ENCODE data around the gene DUSP15.

The DUSP15 gene

DNA sequence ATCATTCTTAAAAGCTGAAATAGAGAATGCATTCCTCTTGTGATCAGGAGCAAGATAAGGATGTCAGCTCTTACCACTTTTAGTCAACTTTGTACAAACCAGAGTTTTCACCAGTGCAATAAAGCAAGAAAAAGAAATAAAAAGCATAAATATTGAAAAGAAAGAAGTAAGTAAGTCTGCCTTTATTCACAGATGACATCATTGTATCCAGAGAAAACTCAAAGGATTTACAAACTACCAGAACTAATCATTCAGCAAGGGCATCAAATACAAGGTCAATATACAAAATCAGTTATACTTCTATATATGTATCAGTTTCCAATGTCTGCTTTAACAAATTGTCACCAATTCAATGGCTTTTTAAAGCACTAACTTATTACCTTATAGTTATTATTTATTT lies 13.5 kb upstream of the DUSP15 start:
- Histone ChIP-seq H3K27me3 (ENCODE audit: low read depth, low read length) (no peaks in the 10 kb centered on the region), H3K27ac (ENCODE audit: low read length) (no peak overlapping the region), H3K4me1 (ENCODE audit: control insufficient read depth in 1 of 2, insufficient read depth in 2 of 2, low read length in 2 of 2) (no peaks in the 10 kb centered on the region), H3K4me3 (ENCODE audit: low read depth in 1 of 2, low read length in 2 of 2) (no peak overlapping the region), H3K36me3 (ENCODE audit: control insufficient read depth in 1 of 2, insufficient read depth in 2 of 2, low read length in 2 of 2) (no peaks in the 10 kb centered on the region), H3K9me3 (ENCODE audit: control insufficient read depth in 1 of 2, low read length in 2 of 2) (no peaks in the 10 kb centered on the region)

DNA sequence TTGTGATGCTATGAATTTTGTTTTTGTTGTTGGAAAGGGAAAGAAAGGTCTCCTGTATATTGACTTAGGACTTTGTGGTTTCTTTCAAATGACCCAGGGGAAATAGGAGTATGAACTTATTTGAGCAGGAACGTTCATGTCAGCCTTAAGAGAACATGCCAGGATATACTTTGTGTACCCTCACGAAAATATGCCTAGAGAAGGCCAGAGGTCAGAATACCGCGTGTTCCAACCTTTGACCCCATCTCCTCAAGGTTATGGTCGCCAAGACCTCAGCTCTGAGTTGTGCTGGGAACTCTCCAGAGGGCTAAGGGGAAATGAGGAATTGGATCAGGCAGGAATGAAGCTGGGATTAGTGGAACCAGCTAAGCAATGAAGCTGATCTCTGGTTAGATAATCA lies 11.6 kb upstream of the DUSP15 start:
- H3K27me3 ChIP-seq (ENCODE audit: low read depth, low read length), result no peaks in the 10 kb centered on the region
- H3K36me3 ChIP-seq (ENCODE audit: control insufficient read depth in 1 of 2, insufficient read depth in 2 of 2, low read length in 2 of 2), result no peaks in the 10 kb centered on the region
- H3K9me3 ChIP-seq (ENCODE audit: control insufficient read depth in 1 of 2, low read length in 2 of 2), result no peaks in the 10 kb centered on the region
- H3K4me3 ChIP-seq (ENCODE audit: low read depth in 1 of 2, low read length in 2 of 2), result no peak overlapping the region
- H3K4me1 ChIP-seq (ENCODE audit: control insufficient read depth in 1 of 2, insufficient read depth in 2 of 2, low read length in 2 of 2), result no peaks in the 10 kb centered on the region
- H3K27ac ChIP-seq (ENCODE audit: low read length), result no peak overlapping the region

DNA sequence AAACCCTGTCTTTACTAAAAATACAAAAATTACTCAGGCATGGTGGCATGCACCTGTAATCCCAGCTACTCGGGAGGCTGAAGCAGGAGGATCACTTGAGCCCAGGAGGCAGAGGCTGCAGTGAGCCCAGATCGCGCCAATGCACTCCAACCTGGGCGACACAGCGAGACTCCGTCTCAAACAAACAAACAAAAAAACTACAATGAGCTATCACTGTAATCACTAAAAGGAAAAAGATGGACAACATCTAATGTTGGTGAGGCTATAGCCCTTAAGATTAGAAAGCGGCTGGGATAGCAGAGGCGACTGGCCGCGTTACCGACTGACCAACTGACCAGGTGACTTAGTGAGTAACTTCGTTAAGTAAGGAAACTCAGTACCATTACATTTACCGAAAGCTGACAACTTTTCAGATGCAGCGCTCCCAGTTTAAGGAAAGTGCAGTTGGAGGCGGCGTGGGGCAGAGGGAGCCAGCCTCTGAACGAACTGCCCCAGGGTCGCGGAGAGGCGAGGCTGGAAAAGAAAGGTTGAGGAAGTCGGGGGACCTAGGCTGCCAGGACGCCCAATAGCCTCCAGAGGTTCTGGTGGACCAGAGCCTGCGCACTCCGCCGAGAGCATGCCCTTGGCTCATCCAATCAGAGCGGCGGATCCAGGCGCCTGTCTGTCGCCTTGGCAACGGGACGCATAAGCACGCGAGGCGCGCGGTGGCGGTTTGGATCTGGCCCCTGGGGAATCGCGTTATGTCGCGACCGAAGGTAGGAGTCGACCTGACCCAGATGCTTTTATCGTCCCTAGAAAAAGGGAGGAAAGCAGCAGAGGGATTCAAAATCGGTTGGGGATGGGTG lies 9.0 kb upstream of the DUSP15 start:
- Histone ChIP-seq H3K4me3 (ENCODE audit: low read depth in 1 of 2, low read length in 2 of 2) (peak overlapping the region; percentile 67 to 75), H3K36me3 (ENCODE audit: control insufficient read depth in 1 of 2, insufficient read depth in 2 of 2, low read length in 2 of 2) (no peaks in the 10 kb centered on the region), H3K27me3 (ENCODE audit: low read depth, low read length) (no peaks in the 10 kb centered on the region), H3K27ac (ENCODE audit: low read length) (peak overlapping the region; percentile 58), H3K9me3 (ENCODE audit: control insufficient read depth in 1 of 2, low read length in 2 of 2) (no peaks in the 10 kb centered on the region), H3K4me1 (ENCODE audit: control insufficient read depth in 1 of 2, insufficient read depth in 2 of 2, low read length in 2 of 2) (no peaks in the 10 kb centered on the region)

GRCh38 chr20:31877684-31878083 lies 7.4 kb upstream of the DUSP15 start:
- Histone ChIP-seq H3K27me3 (ENCODE audit: low read depth, low read length) (no peaks in the 10 kb centered on the region), H3K4me1 (ENCODE audit: control insufficient read depth in 1 of 2, insufficient read depth in 2 of 2, low read length in 2 of 2) (no peaks in the 10 kb centered on the region), H3K9me3 (ENCODE audit: control insufficient read depth in 1 of 2, low read length in 2 of 2) (no peaks in the 10 kb centered on the region), H3K36me3 (ENCODE audit: control insufficient read depth in 1 of 2, insufficient read depth in 2 of 2, low read length in 2 of 2) (no peaks in the 10 kb centered on the region), H3K27ac (ENCODE audit: low read length) (no peak overlapping the region), H3K4me3 (ENCODE audit: low read depth in 1 of 2, low read length in 2 of 2) (no peak overlapping the region)

DNA sequence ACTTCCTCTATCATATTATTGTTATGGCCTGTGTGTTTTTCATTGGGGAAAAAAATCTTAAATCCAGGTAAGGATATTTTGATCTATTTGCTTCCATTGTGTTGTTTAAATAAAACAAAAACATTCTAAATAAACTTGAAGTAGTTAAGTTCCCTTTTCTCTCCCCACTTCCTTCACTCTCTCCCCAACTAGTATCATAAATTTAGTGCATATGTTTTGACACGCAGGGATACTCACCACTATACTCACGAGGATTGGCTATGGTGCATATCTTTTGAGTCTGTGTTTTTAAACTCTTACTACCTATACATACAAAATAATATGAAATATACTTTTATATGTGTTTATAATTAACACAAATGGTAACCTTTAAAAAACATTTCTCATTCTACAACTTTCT lies 5.3 kb upstream of the DUSP15 start:
- Histone ChIP-seq H3K4me3 (ENCODE audit: low read depth in 1 of 2, low read length in 2 of 2) (no peak overlapping the region), H3K36me3 (ENCODE audit: control insufficient read depth in 1 of 2, insufficient read depth in 2 of 2, low read length in 2 of 2) (no peaks in the 10 kb centered on the region), H3K27ac (ENCODE audit: low read length) (no peak overlapping the region), H3K27me3 (ENCODE audit: low read depth, low read length) (peaks cover 4% of the 10 kb centered on the region), H3K4me1 (ENCODE audit: control insufficient read depth in 1 of 2, insufficient read depth in 2 of 2, low read length in 2 of 2) (peaks cover 0 to 2% of the 10 kb centered on the region in 2 donors), H3K9me3 (ENCODE audit: control insufficient read depth in 1 of 2, low read length in 2 of 2) (no peaks in the 10 kb centered on the region)

DNA sequence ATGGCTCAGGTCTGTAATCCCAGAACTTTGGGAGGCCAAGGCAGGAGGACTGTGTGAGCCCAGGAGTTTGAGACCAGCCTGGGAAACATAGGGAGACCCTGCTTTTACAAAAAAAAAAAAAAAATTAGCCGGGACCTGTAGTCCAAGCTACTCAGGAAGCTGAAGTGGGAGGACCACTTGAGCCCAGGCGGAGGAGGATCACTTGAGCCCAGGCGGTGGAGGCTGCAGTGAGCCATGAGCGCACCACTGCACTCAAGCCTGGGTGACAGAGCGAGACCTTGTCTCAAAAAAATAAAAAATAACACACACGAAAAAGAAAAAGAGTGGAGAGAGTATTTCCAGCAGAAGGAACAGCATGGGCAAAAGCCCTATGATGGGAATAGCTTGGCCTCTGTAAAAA lies 2.1 kb upstream of the DUSP15 start:
- H3K9me3 ChIP-seq (ENCODE audit: control insufficient read depth in 1 of 2, low read length in 2 of 2), result no peaks in the 10 kb centered on the region
- H3K27me3 ChIP-seq (ENCODE audit: low read depth, low read length), result peaks cover 11% of the 10 kb centered on the region
- H3K4me1 ChIP-seq (ENCODE audit: control insufficient read depth in 1 of 2, insufficient read depth in 2 of 2, low read length in 2 of 2), result peaks cover 4 to 11% of the 10 kb centered on the region in 2 donors
- no peaks in the 10 kb centered on the region for H3K36me3 ChIP-seq (ENCODE audit: control insufficient read depth in 1 of 2, insufficient read depth in 2 of 2, low read length in 2 of 2)
- no peak overlapping the region for H3K27ac ChIP-seq (ENCODE audit: low read length)
- no peak overlapping the region for H3K4me3 ChIP-seq (ENCODE audit: low read depth in 1 of 2, low read length in 2 of 2)

DNA sequence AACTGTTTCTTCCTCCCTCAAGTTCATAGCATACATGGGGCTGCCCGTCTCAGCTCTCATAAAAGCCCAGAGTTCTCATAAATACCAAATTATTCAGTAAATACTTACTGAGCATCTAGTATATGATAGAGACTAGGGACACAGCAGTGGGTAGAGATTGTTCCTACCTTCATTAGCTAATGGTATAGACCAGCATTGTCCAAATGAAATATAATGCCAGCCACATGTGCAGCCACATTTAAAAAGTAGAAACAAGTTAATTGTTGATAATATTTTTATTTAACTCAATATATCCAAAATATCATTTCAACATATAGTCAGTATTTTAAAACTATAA lies 1.3 kb upstream of the DUSP15 start:
- Histone ChIP-seq H3K4me3 (ENCODE audit: low read depth in 1 of 2, low read length in 2 of 2) (no peak overlapping the region), H3K4me1 (ENCODE audit: control insufficient read depth in 1 of 2, insufficient read depth in 2 of 2, low read length in 2 of 2) (peaks cover 4 to 11% of the 10 kb centered on the region in 2 donors), H3K36me3 (ENCODE audit: control insufficient read depth in 1 of 2, insufficient read depth in 2 of 2, low read length in 2 of 2) (no peaks in the 10 kb centered on the region), H3K27me3 (ENCODE audit: low read depth, low read length) (peaks cover 11% of the 10 kb centered on the region), H3K9me3 (ENCODE audit: control insufficient read depth in 1 of 2, low read length in 2 of 2) (no peaks in the 10 kb centered on the region), H3K27ac (ENCODE audit: low read length) (no peak overlapping the region)

- Histone ChIP-seq H3K4me3 (ENCODE audit: low read depth in 1 of 2, low read length in 2 of 2) (peak overlapping the region; percentile 53 to 70), H3K9me3 (ENCODE audit: control insufficient read depth in 1 of 2, low read length in 2 of 2) (no peaks in the 10 kb centered on the region), H3K4me1 (ENCODE audit: control insufficient read depth in 1 of 2, insufficient read depth in 2 of 2, low read length in 2 of 2) (peaks cover 4 to 11% of the 10 kb centered on the region in 2 donors), H3K27ac (ENCODE audit: low read length) (no peak overlapping the region), H3K36me3 (ENCODE audit: control insufficient read depth in 1 of 2, insufficient read depth in 2 of 2, low read length in 2 of 2) (no peaks in the 10 kb centered on the region), H3K27me3 (ENCODE audit: low read depth, low read length) (peaks cover 11% of the 10 kb centered on the region)
Observed at GRCh38 chr20:31870726-31871617, 645 bp upstream of the DUSP15 start.

- no peak overlapping the region for H3K27ac ChIP-seq (ENCODE audit: low read length)
- no peaks in the 10 kb centered on the region for H3K9me3 ChIP-seq (ENCODE audit: control insufficient read depth in 1 of 2, low read length in 2 of 2)
- peak overlapping the region; percentile 53 to 70 for H3K4me3 ChIP-seq (ENCODE audit: low read depth in 1 of 2, low read length in 2 of 2)
- H3K4me1 ChIP-seq (ENCODE audit: control insufficient read depth in 1 of 2, insufficient read depth in 2 of 2, low read length in 2 of 2), result peaks cover 4 to 11% of the 10 kb centered on the region in 2 donors
- H3K27me3 ChIP-seq (ENCODE audit: low read depth, low read length), result peaks cover 11% of the 10 kb centered on the region
- H3K36me3 ChIP-seq (ENCODE audit: control insufficient read depth in 1 of 2, insufficient read depth in 2 of 2, low read length in 2 of 2), result no peaks in the 10 kb centered on the region
Observed at GRCh38 chr20:31869673-31869941, 720 bp downstream of the DUSP15 start.

- H3K4me3 ChIP-seq (ENCODE audit: low read depth in 1 of 2, low read length in 2 of 2), result peak overlapping the region; percentile 53 to 70
- H3K9me3 ChIP-seq (ENCODE audit: control insufficient read depth in 1 of 2, low read length in 2 of 2), result no peaks in the 10 kb centered on the region
- H3K4me1 ChIP-seq (ENCODE audit: control insufficient read depth in 1 of 2, insufficient read depth in 2 of 2, low read length in 2 of 2), result peaks cover 4 to 11% of the 10 kb centered on the region in 2 donors
- peaks cover 11% of the 10 kb centered on the region for H3K27me3 ChIP-seq (ENCODE audit: low read depth, low read length)
- no peaks in the 10 kb centered on the region for H3K36me3 ChIP-seq (ENCODE audit: control insufficient read depth in 1 of 2, insufficient read depth in 2 of 2, low read length in 2 of 2)
- H3K27ac ChIP-seq (ENCODE audit: low read length), result no peak overlapping the region
Observed at GRCh38 chr20:31868853-31869672, 1.3 kb downstream of the DUSP15 start.

GRCh38 chr20:31866221-31866620 lies 4.1 kb downstream of the DUSP15 start:
- no peak overlapping the region for H3K4me3 ChIP-seq (ENCODE audit: low read depth in 1 of 2, low read length in 2 of 2)
- H3K9me3 ChIP-seq (ENCODE audit: control insufficient read depth in 1 of 2, low read length in 2 of 2), result no peaks in the 10 kb centered on the region
- no peak overlapping the region for H3K27ac ChIP-seq (ENCODE audit: low read length)
- peaks cover 4 to 17% of the 10 kb centered on the region in 2 donors for H3K4me1 ChIP-seq (ENCODE audit: control insufficient read depth in 1 of 2, insufficient read depth in 2 of 2, low read length in 2 of 2)
- H3K36me3 ChIP-seq (ENCODE audit: control insufficient read depth in 1 of 2, insufficient read depth in 2 of 2, low read length in 2 of 2), result no peaks in the 10 kb centered on the region
- peaks cover 11% of the 10 kb centered on the region for H3K27me3 ChIP-seq (ENCODE audit: low read depth, low read length)
